ENCODE data around the gene DNAH17.

DNAH17 gene

DNA sequence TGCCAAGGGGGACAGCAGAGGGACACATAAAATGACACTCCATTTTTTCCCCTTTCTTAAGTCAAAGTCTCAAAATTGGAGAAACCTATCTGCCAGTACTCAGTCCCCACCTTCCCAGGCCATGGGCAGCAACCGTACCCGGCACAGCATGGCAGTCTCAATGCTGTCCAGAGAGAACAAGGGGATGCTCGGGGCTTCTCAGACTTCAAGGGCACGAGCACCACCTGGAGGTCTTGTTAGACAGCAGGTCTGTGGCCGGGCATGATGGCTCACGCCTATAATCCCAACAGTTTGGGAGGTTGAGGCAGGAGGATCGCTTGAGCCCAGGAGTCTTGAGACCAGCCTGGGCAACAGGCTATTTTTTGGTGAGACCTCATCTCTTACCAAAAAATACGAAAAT is 3.2 kb downstream of the DNAH17 start:
- Histone ChIP-seq H3K4me1 (ENCODE audit: control insufficient read depth, insufficient read depth, low read length) (no peaks in the 10 kb centered on the region), H3K36me3 (ENCODE audit: control insufficient read depth in 2 of 2, insufficient read depth in 2 of 2, low read length in 2 of 2) (no peaks in the 10 kb centered on the region), H3K27me3 (ENCODE audit: control insufficient read depth in 1 of 2, insufficient read depth in 2 of 2, low read length in 2 of 2) (no peaks in the 10 kb centered on the region), H3K9me3 (ENCODE audit: control insufficient read depth in 2 of 2, low read length in 2 of 2) (no peaks in the 10 kb centered on the region), H3K27ac (ENCODE audit: low read length) (no peak overlapping the region), H3K4me3 (ENCODE audit: low read length in 2 of 2) (no peak overlapping the region), H3K9ac (ENCODE audit: low read length in 2 of 2) (no peak overlapping the region)

DNA sequence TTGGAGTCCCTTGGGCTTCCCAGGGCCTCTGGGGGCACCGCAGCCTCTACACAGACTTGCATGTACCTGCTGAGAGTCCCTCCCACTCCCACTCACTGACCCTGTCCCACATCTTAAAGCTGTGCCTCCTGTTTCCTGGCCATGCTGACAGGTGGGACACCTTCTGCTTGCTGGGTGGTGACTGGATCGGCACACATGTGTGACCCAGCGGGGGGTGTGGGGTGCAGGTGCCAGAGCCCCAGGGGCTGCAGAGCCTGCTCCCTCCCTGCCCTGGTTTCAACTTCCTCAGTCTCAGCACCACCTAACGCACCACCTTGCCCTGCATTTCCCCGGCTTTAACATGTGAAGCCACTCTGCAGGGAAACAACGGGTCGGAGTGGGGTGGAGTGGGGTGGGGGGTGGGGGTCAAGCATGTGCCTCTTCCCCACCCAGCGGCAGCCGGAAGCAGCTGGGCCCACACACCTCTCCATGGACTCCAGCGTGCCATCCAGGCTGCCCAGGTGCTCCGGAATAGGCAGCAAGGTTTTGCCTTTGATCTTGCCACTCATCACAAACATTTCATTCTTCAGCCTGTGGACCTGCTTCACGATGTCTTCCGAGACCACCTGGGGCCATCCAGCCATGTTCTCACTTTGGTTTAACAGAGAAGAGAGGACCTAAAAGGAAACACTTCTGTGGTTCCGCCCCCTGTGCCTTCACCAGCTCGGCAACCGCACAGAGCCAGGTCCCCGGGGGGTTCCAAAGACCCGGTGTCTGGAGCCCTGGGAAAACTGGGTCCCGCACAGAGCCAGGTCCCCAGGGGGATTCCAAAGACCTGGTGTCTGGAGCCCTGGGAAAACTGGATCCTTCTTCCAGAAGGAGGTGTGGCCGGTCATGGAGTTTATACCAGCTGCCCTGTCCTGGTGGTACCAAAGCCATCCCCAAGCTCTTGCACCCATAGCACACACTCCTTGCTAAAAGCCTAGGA is 4.7 kb downstream of the DNAH17 start:
- no peak overlapping the region for H3K9ac ChIP-seq (ENCODE audit: low read length in 2 of 2)
- no peaks in the 10 kb centered on the region for H3K4me1 ChIP-seq (ENCODE audit: control insufficient read depth, insufficient read depth, low read length)
- H3K36me3 ChIP-seq (ENCODE audit: control insufficient read depth in 2 of 2, insufficient read depth in 2 of 2, low read length in 2 of 2), result no peaks in the 10 kb centered on the region
- H3K9me3 ChIP-seq (ENCODE audit: control insufficient read depth in 2 of 2, low read length in 2 of 2), result no peaks in the 10 kb centered on the region
- H3K4me3 ChIP-seq (ENCODE audit: low read length in 2 of 2), result no peak overlapping the region
- no peak overlapping the region for H3K27ac ChIP-seq (ENCODE audit: low read length)
- H3K27me3 ChIP-seq (ENCODE audit: control insufficient read depth in 1 of 2, insufficient read depth in 2 of 2, low read length in 2 of 2), result no peaks in the 10 kb centered on the region

DNA sequence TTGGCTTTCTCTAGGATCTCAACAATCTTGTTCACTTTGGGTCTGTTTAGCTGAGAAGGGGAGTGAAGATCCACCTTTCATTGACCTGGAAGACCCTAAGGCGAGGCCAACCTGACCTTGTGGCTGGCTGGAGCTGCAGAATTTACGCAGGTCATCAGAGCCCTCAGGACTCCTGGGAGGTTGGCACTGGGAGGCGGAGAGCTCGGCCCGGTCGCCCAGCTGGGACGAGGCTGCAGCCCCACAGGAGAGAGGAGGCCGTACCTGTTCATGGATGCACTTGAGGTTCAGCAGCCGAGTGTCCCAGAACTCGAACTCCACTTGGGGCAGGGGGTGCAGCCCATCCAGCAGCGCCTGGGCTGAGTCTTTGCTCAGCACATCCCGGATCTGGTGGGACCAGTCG is 5.9 kb downstream of the DNAH17 start:
- H3K9ac ChIP-seq (ENCODE audit: low read length in 2 of 2), result no peak overlapping the region
- no peak overlapping the region for H3K27ac ChIP-seq (ENCODE audit: low read length)
- no peaks in the 10 kb centered on the region for H3K36me3 ChIP-seq (ENCODE audit: control insufficient read depth in 2 of 2, insufficient read depth in 2 of 2, low read length in 2 of 2)
- H3K4me3 ChIP-seq (ENCODE audit: low read length in 2 of 2), result no peak overlapping the region
- H3K27me3 ChIP-seq (ENCODE audit: control insufficient read depth in 1 of 2, insufficient read depth in 2 of 2, low read length in 2 of 2), result no peaks in the 10 kb centered on the region
- no peaks in the 10 kb centered on the region for H3K9me3 ChIP-seq (ENCODE audit: control insufficient read depth in 2 of 2, low read length in 2 of 2)
- no peaks in the 10 kb centered on the region for H3K4me1 ChIP-seq (ENCODE audit: control insufficient read depth, insufficient read depth, low read length)

DNA sequence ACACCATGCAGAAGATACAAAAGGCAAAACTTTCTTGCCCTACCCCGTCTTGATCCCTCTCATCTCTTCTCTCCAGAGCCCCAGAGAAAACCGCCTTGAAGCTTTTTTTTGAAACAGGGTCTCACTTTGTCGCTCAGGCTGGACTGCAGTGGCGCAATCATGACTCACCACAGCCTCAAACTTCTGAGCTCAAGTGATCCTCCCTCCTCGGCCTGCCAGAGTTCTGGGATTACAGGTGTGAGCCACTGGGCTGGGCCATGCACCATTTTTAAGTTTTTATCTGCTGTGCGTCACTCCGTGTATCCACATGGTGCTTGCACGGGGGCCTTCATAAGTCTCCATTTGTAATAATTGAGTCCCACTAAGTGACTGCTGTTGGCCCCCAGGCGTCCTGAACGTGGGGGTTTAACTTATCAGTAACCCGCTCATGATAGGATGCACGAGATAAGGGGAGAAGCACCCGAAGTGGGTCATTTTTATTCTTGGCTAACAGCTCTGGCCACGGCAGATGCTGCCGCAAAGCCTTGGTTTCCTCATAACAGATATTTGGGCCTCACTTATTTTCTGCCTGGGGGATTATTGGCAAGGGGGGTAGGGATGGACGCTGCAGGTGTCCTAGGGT is 8.6 kb downstream of the DNAH17 start:
- H3K27ac ChIP-seq (ENCODE audit: low read length), result no peak overlapping the region
- no peaks in the 10 kb centered on the region for H3K4me1 ChIP-seq (ENCODE audit: control insufficient read depth, insufficient read depth, low read length)
- H3K4me3 ChIP-seq (ENCODE audit: low read length in 2 of 2), result no peak overlapping the region
- no peaks in the 10 kb centered on the region for H3K27me3 ChIP-seq (ENCODE audit: control insufficient read depth in 1 of 2, insufficient read depth in 2 of 2, low read length in 2 of 2)
- H3K36me3 ChIP-seq (ENCODE audit: control insufficient read depth in 2 of 2, insufficient read depth in 2 of 2, low read length in 2 of 2), result no peaks in the 10 kb centered on the region
- no peak overlapping the region for H3K9ac ChIP-seq (ENCODE audit: low read length in 2 of 2)
- H3K9me3 ChIP-seq (ENCODE audit: control insufficient read depth in 2 of 2, low read length in 2 of 2), result no peaks in the 10 kb centered on the region

DNA sequence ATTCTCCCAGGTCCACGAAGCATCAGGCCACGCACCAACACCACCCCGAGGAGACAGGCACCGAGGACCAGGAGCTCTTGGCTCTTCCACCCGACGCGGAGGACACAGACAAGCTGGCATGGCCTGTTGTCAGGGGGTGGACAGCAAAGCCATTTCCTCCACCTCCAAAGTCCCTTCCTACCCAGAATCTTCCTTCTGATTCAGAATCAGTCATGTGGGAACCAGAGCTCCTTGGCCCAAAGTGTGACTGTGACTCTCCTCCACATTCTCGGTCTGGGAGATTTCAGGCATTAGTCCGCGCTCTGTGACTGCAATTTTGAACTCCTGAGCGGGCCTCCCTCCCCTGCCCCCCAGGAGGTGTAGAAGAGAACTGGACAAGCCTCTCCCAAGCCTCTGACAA is 9.2 kb downstream of the DNAH17 start:
- H3K9me3 ChIP-seq (ENCODE audit: control insufficient read depth in 2 of 2, low read length in 2 of 2), result no peaks in the 10 kb centered on the region
- H3K9ac ChIP-seq (ENCODE audit: low read length in 2 of 2), result no peak overlapping the region

DNA sequence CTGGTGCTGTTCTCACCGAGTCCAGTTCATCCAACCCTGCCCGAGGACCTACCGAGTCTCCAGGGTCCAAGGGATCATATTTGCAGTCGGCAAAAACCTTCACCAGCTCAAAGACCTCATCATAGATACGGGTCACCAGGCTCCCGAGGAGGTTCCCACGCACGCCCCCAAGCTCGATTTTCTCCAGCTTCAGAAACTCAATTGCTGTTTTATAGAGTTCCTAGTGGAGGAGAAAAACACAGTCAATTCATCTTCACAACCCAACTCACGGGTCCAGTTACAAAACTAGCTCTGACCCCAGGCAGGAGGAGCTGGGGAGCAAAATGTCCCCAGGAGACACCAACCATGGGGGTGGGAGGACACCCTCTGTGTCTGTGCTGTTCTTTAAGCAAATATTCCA is 10.2 kb downstream of the DNAH17 start:
- no peaks in the 10 kb centered on the region for H3K36me3 ChIP-seq (ENCODE audit: control insufficient read depth in 2 of 2, insufficient read depth in 2 of 2, low read length in 2 of 2)
- no peaks in the 10 kb centered on the region for H3K27me3 ChIP-seq (ENCODE audit: control insufficient read depth in 1 of 2, insufficient read depth in 2 of 2, low read length in 2 of 2)
- H3K27ac ChIP-seq (ENCODE audit: low read length), result no peak overlapping the region
- no peaks in the 10 kb centered on the region for H3K9me3 ChIP-seq (ENCODE audit: control insufficient read depth in 2 of 2, low read length in 2 of 2)
- no peak overlapping the region for H3K9ac ChIP-seq (ENCODE audit: low read length in 2 of 2)
- peaks cover 3% of the 10 kb centered on the region for H3K4me1 ChIP-seq (ENCODE audit: control insufficient read depth, insufficient read depth, low read length)
- no peak overlapping the region for H3K4me3 ChIP-seq (ENCODE audit: low read length in 2 of 2)

More for the DNA sequence above, 9.2 kb downstream of the DNAH17 start:
- Histone ChIP-seq H3K27ac (ENCODE audit: low read length) (no peak overlapping the region), H3K36me3 (ENCODE audit: control insufficient read depth in 2 of 2, insufficient read depth in 2 of 2, low read length in 2 of 2) (no peaks in the 10 kb centered on the region), H3K4me3 (ENCODE audit: low read length in 2 of 2) (no peak overlapping the region), H3K4me1 (ENCODE audit: control insufficient read depth, insufficient read depth, low read length) (no peaks in the 10 kb centered on the region), H3K27me3 (ENCODE audit: control insufficient read depth in 1 of 2, insufficient read depth in 2 of 2, low read length in 2 of 2) (no peaks in the 10 kb centered on the region)

DNA sequence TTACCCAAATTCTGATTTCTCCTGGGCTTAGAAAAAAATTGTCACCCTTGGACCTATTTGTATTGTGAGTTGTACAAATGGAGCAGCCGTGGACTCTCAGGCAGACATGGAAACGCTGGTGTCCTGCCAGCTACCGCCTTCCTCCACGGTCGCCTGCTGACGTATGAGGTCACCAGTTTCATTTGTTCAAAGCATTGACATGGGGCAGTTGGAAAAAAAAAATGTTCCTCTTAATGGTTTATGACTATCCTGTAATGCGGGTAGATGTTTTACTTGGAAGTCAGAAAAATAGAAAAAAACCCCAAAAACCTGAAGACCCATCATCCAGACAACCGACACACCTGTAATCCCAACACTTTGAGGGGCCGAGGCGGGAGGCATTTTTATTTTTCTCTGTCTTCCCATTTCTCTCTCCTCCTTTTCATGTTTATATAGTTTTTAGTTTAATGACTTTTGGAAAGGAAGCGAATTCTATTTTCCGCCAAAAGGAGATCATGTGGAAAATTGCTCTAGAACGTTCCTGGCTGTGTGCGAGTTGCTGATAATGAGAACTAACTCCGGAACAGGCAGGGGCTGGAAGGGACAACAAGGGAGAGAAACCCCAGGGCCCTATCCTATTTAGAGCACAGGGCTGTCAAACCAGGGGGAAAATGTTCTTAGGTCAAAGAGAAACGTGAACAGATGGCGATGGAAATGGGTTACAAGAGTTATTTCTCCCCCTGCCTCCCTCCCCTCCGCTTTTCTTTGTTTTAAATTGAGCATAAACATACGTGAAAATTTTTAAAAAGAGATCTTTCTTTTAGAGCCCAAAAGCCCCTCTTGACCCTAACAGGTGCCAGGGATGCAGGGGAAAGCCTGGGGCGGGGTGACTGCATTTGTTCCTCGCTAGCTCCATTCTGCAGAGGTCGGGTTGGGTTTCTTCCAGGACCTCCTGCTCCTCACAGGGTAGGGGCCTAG is 13.7 kb downstream of the DNAH17 start:
- H3K27ac ChIP-seq (ENCODE audit: low read length), result no peak overlapping the region
- H3K9ac ChIP-seq (ENCODE audit: low read length in 2 of 2), result no peak overlapping the region
- no peaks in the 10 kb centered on the region for H3K27me3 ChIP-seq (ENCODE audit: control insufficient read depth in 1 of 2, insufficient read depth in 2 of 2, low read length in 2 of 2)
- peaks cover 3% of the 10 kb centered on the region for H3K4me1 ChIP-seq (ENCODE audit: control insufficient read depth, insufficient read depth, low read length)
- no peaks in the 10 kb centered on the region for H3K36me3 ChIP-seq (ENCODE audit: control insufficient read depth in 2 of 2, insufficient read depth in 2 of 2, low read length in 2 of 2)
- H3K4me3 ChIP-seq (ENCODE audit: low read length in 2 of 2), result no peak overlapping the region
- H3K9me3 ChIP-seq (ENCODE audit: control insufficient read depth in 2 of 2, low read length in 2 of 2), result no peaks in the 10 kb centered on the region

DNA sequence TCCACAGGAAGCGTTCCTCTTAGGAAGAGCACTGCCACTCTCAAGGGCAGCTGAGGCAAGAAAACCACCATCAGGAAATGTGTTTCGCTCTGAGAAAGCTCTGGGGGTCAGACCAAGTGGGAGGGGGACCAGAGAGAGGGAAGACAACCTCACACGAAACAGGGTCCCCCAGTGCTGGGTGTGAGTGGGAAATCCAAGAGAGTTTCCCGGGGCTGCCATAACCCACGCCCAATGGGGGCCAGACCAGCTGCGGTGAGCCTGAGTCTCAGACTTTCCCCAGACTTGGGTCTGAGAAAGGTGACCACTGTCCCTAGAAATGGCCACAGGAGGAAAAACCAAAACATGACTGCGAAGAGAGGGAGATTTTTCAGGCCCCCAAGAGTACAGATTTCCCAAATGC is 14.5 kb downstream of the DNAH17 start:
- Histone ChIP-seq H3K27ac (ENCODE audit: low read length) (no peak overlapping the region), H3K27me3 (ENCODE audit: control insufficient read depth in 1 of 2, insufficient read depth in 2 of 2, low read length in 2 of 2) (no peaks in the 10 kb centered on the region), H3K9ac (ENCODE audit: low read length in 2 of 2) (no peak overlapping the region), H3K4me1 (ENCODE audit: control insufficient read depth, insufficient read depth, low read length) (peaks cover 3% of the 10 kb centered on the region), H3K36me3 (ENCODE audit: control insufficient read depth in 2 of 2, insufficient read depth in 2 of 2, low read length in 2 of 2) (no peaks in the 10 kb centered on the region), H3K4me3 (ENCODE audit: low read length in 2 of 2) (no peak overlapping the region), H3K9me3 (ENCODE audit: control insufficient read depth in 2 of 2, low read length in 2 of 2) (no peaks in the 10 kb centered on the region)

DNA sequence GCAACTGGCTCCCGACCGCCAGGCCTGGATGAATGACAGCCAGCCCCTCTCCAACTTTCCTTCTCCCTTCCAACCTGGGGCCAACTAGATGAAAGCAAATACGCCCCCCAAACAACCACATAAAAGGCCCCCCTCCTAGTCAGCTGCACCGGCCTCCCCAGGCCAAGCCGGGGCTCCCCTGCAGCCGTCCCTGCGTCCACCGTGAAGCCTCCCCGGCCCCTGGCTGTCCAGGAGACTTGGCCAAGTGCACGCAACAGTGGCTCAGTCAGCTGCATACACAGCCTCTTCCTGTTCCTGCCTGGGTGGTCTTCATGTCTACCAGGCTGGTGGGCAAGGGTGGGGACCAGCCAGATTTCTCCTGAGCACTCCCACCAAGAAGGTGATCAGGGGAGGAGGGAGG is 16.0 kb downstream of the DNAH17 start:
- H3K4me3 ChIP-seq (ENCODE audit: low read length in 2 of 2), result no peak overlapping the region
- H3K27ac ChIP-seq (ENCODE audit: low read length), result no peak overlapping the region
- no peaks in the 10 kb centered on the region for H3K27me3 ChIP-seq (ENCODE audit: control insufficient read depth in 1 of 2, insufficient read depth in 2 of 2, low read length in 2 of 2)
- no peaks in the 10 kb centered on the region for H3K36me3 ChIP-seq (ENCODE audit: control insufficient read depth in 2 of 2, insufficient read depth in 2 of 2, low read length in 2 of 2)
- H3K9me3 ChIP-seq (ENCODE audit: control insufficient read depth in 2 of 2, low read length in 2 of 2), result no peaks in the 10 kb centered on the region
- peaks cover 3% of the 10 kb centered on the region for H3K4me1 ChIP-seq (ENCODE audit: control insufficient read depth, insufficient read depth, low read length)
- H3K9ac ChIP-seq (ENCODE audit: low read length in 2 of 2), result no peak overlapping the region

DNA sequence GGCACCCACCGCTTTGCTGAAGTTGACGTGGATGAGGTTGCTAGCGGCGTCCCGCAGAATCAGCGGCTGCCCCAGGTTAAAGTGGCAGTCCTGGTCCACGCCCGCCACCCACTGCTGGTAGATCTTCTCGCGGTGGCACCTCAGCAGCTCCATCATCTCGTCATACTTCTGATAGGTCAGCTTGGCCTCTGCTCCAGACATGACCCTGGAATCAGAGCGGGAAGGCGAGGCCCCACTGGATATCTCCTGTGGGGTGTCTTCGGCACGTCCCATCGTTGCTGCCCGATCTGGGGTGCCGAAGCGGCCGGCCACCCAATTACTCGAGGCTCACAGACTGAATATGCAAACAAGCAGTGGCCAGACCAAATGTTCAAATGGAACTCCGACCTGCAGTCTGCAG is 16.5 kb downstream of the DNAH17 start:
- Histone ChIP-seq H3K36me3 (ENCODE audit: control insufficient read depth in 2 of 2, insufficient read depth in 2 of 2, low read length in 2 of 2) (no peaks in the 10 kb centered on the region), H3K9me3 (ENCODE audit: control insufficient read depth in 2 of 2, low read length in 2 of 2) (no peaks in the 10 kb centered on the region), H3K4me3 (ENCODE audit: low read length in 2 of 2) (no peak overlapping the region), H3K9ac (ENCODE audit: low read length in 2 of 2) (no peak overlapping the region), H3K4me1 (ENCODE audit: control insufficient read depth, insufficient read depth, low read length) (peaks cover 3% of the 10 kb centered on the region), H3K27me3 (ENCODE audit: control insufficient read depth in 1 of 2, insufficient read depth in 2 of 2, low read length in 2 of 2) (no peaks in the 10 kb centered on the region), H3K27ac (ENCODE audit: low read length) (no peak overlapping the region)

Measured in stomach smooth muscle (tissue), 2 donors.